OCI-LY7 (cell line): ENCODE results near the gene KCNT1. TPM values are rescaled to one million over a fixed set of nuclear protein-coding genes. Genes with fewer than 3 reads are reported as not detected.
A peak's percentile ranks its signal among the peaks of the same experiment; 100 is the strongest.

ENCODE experiments used
- BruUV-seq: library from RNA; stranded (reverse); fragments of 400-500 nt; replicated peaks from 2 replicates; lab custom pipeline; 2021; lab: Mats Ljungman, UMichigan
- CTCF ChIA-PET: fragments of 300-600 bp; sonication (Branson Sonifier 250); formaldehyde crosslinking; loops from one replicate; lab custom pipeline; 2022; ENCODE audit warnings: antibody characterized with exemption; ENCODE audit not compliant: unreplicated experiment; lab: Charles Lee
- POLR2A ChIA-PET: fragments of 300-600 bp; sonication (Branson Sonifier 250); formaldehyde crosslinking; loops from one replicate; lab custom pipeline; 2022; ENCODE audit warnings: antibody characterized with exemption; lab: Charles Lee
- DNase-seq: peaks from one replicate; pipeline ENCODE4 v3.0.0-alpha.2; 2015; ENCODE audit warnings: low spot score
- H2AFZ ChIP-seq: fragments of 200-600 bp; sonication (generic), shearing (Covaris generic); 2 replicates; pipeline ENCODE4 v1.6.1; 2014; ENCODE audit warnings: mild to moderate bottlenecking, antibody characterized with exemption, low read length, moderate library complexity
- H3K27ac ChIP-seq: fragments of 200-600 bp; sonication (generic); 2 replicates; pipeline ENCODE4 v1.5.1; 2014; ENCODE audit warnings: mixed run types, low read depth, mild to moderate bottlenecking, moderate library complexity, low read length, inconsistent platforms; ENCODE audit not compliant: poor library complexity, severe bottlenecking
- H3K36me3 ChIP-seq: fragments of 200-600 bp; sonication (generic); 2 replicates; pipeline ENCODE4 v1.6.1; 2014; ENCODE audit warnings: mild to moderate bottlenecking, antibody characterized with exemption, low read length, moderate library complexity, mixed read lengths; ENCODE audit not compliant: insufficient read depth
- H3K4me1 ChIP-seq: fragments of 200-600 bp; sonication (generic); 2 replicates; pipeline ENCODE4 v1.5.1; 2014; ENCODE audit warnings: mild to moderate bottlenecking, low read length; ENCODE audit not compliant: insufficient read depth, poor library complexity, severe bottlenecking
- H3K4me2 ChIP-seq: fragments of 200-600 bp; sonication (generic); 2 replicates; pipeline ENCODE4 v1.6.1; 2014; ENCODE audit warnings: mild to moderate bottlenecking, low read length
- H3K4me3 ChIP-seq: fragments of 200-600 bp; sonication (generic); 2 replicates; pipeline ENCODE4 v1.5.1; 2014; ENCODE audit warnings: mild to moderate bottlenecking, low read depth, low read length; ENCODE audit not compliant: poor library complexity, severe bottlenecking
- H3K79me2 ChIP-seq: fragments of 200-600 bp; sonication (generic); 2 replicates; pipeline ENCODE4 v1.6.1; 2016; ENCODE audit warnings: low read depth, mild to moderate bottlenecking, low read length, moderate library complexity, mixed read lengths; ENCODE audit not compliant: insufficient read depth
- H3K9me2 ChIP-seq: fragments of 200-600 bp; sonication (generic); 2 replicates; pipeline ENCODE4 v1.6.1; 2016; ENCODE audit warnings: mild to moderate bottlenecking, low read length, mixed read lengths; ENCODE audit not compliant: insufficient read depth
- H3K9me3 ChIP-seq: fragments of 200-600 bp; sonication (generic); 2 replicates; pipeline ENCODE4 v1.6.1; 2014; ENCODE audit warnings: mild to moderate bottlenecking, mixed run types, low read length, mixed read lengths
- H4K20me1 ChIP-seq: fragments of 200-600 bp; sonication (generic); 2 replicates; pipeline ENCODE4 v1.6.1; 2014; ENCODE audit warnings: mild to moderate bottlenecking, antibody characterized with exemption, low read length, moderate library complexity, mixed read lengths; ENCODE audit not compliant: insufficient read depth
- CTCF ChIP-seq: fragments of 200-600 bp; sonication (generic); conservative IDR thresholded peaks from 2 replicates; pipeline ENCODE4 v1.5.1; 2014; ENCODE audit warnings: mild to moderate bottlenecking, antibody characterized with exemption, low read length, moderate library complexity, mixed read lengths
- EZH2phosphoT487 ChIP-seq: fragments of 200-600 bp; sonication (generic); IDR thresholded peaks from 2 replicates; pipeline ENCODE4 v1.6.1; 2018; ENCODE audit warnings: low read depth, borderline replicate concordance, mild to moderate bottlenecking, mixed run types, antibody characterized with exemption, low read length, moderate library complexity, mixed read lengths
- intact Hi-C: fragments of 100-400 bp; cut with micrococcal nuclease; formaldehyde crosslinking; loops from one replicate; pipeline ENCODE4 v1.10.0; 2022; ENCODE audit not compliant: unreplicated experiment
- total RNA-seq, 2 experiments: library from RNA; depleted of rRNA in 1 of 2; stranded (reverse); fragments of >200 nt in 1 of 2; shearing (Covaris generic) in 1 of 2; gene quantifications; 2 replicates each; pipeline ENCODE4 v1.2.3, GENCODE V29; 2014 to 2022

KCNT1 gene
- total RNA-seq, 2 experiments from 2014 or later, result not detected

- Histone ChIP-seq H4K20me1 (no peaks in the 10 kb centered on the region), H3K9me3 (no peaks in the 10 kb centered on the region), H3K4me1 (no peaks in the 10 kb centered on the region), H2AFZ (no peak overlapping the region), H3K27ac (no peak overlapping the region), H3K4me3 (no peak overlapping the region), H3K4me2 (no peak overlapping the region), H3K79me2 (no peaks in the 10 kb centered on the region), H3K36me3 (peaks cover 90% of the 10 kb centered on the region), H3K9me2 (no peaks in the 10 kb centered on the region)
- DNase-seq, result no peak
- no peak for TF ChIP-seq EZH2phosphoT487
- ChIA-PET CTCF (no interaction called here), POLR2A (no interaction called here)
- BruUV-seq, result no TSS peak
- intact Hi-C loops, result no loop called here
These were observed 116.9 kb downstream of the KCNT1 start for GRCh38 chr9:135818718-135819475.

DNA sequence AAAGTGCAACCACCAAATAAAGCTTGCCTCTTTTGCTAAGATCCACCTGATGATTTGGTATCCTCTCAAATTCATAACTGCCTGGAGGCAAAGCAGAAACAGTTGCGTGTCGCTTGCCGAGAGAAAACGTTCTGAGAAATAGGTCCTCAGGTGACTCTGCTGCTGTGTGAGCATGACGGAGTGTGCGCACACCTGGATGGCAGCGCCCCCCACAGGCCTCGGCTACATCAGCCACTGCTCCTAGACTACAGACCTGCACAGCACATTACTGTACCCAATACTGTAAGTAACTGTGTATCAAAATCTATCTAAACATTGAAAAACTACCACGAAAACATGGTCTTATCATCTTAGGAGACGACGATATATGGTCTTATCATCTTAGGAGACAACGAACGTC, 117.9 kb downstream of the KCNT1 start:
- Histone ChIP-seq H3K4me2 (no peak overlapping the region), H3K9me2 (no peaks in the 10 kb centered on the region), H2AFZ (no peak overlapping the region), H4K20me1 (no peaks in the 10 kb centered on the region), H3K9me3 (no peaks in the 10 kb centered on the region), H3K4me3 (no peak overlapping the region), H3K79me2 (no peaks in the 10 kb centered on the region), H3K4me1 (no peaks in the 10 kb centered on the region), H3K27ac (no peak overlapping the region), H3K36me3 (peaks cover 86% of the 10 kb centered on the region)
- ChIA-PET CTCF (no interaction called here), POLR2A (no interaction called here)
- TF ChIP-seq EZH2phosphoT487 (no peak), CTCF (peak; percentile 59)
- intact Hi-C loops, result no loop called here
- DNase-seq, result no peak
- no TSS peak for BruUV-seq

GRCh38 chr9:135820661-135821060, 118.7 kb downstream of the KCNT1 start:
- DNase-seq, result no peak
- no TSS peak for BruUV-seq
- Histone ChIP-seq H3K79me2 (no peaks in the 10 kb centered on the region), H3K36me3 (peaks cover 80% of the 10 kb centered on the region), H2AFZ (no peak overlapping the region), H3K4me2 (no peak overlapping the region), H3K9me3 (no peaks in the 10 kb centered on the region), H4K20me1 (no peaks in the 10 kb centered on the region), H3K9me2 (no peaks in the 10 kb centered on the region), H3K4me3 (no peak overlapping the region), H3K4me1 (no peaks in the 10 kb centered on the region), H3K27ac (no peak overlapping the region)
- ChIA-PET CTCF (no interaction called here), POLR2A (no interaction called here)
- intact Hi-C loops, result no loop called here
- TF ChIP-seq CTCF (no peak), EZH2phosphoT487 (no peak)
